HL-60 (cell line): Measurements from ENCODE around the gene POLR2M.

Source experiments
- DNase-seq, 2 experiments: peaks; one replicate each; pipeline ENCODE4 v3.0.0-alpha.2; 2010 to 2020; ENCODE audit warnings: low read depth in 1 of 2, low spot score in 1 of 2
- H3K27ac ChIP-seq: fragments of 250-450 bp; sonication (Bioruptor Pico); replicated peaks from 2 replicates; pipeline ENCODE4 v1.5.1; 2020; ENCODE audit warnings: mild to moderate bottlenecking, moderate library complexity
- H3K27me3 ChIP-seq: fragments of 250-450 bp; sonication (Bioruptor Pico); 2 replicates; pipeline ENCODE4 v1.5.1; 2021; ENCODE audit warnings: mild to moderate bottlenecking, moderate library complexity; ENCODE audit not compliant: insufficient read depth, poor library complexity, severe bottlenecking
- H3K4me3 ChIP-seq: replicated peaks from 2 replicates; pipeline ENCODE4 v1.5.1; 2011; ENCODE audit warnings: mild to moderate bottlenecking, control low read depth, low read length; ENCODE audit not compliant: insufficient read depth
- CTCF ChIP-seq: IDR thresholded peaks from one replicate; pipeline ENCODE4 v1.5.1; 2011; ENCODE audit warnings: low read length, control low read depth, inconsistent platforms; ENCODE audit not compliant: insufficient read depth
- GABPA ChIP-seq: IDR thresholded peaks from 2 replicates; pipeline ENCODE4 v1.6.1; 2012; ENCODE audit warnings: low read depth
- POLR2AphosphoS5 ChIP-seq: IDR thresholded peaks from 2 replicates; pipeline ENCODE4 v1.6.1; 2012; ENCODE audit warnings: low read depth
- REST ChIP-seq: IDR thresholded peaks from 2 replicates; pipeline ENCODE4 v1.6.1; 2012; ENCODE audit warnings: low read depth; ENCODE audit not compliant: insufficient replicate concordance
- SPI1 ChIP-seq: IDR thresholded peaks from 2 replicates; pipeline ENCODE4 v1.6.1; 2012; ENCODE audit warnings: low read depth, mild to moderate bottlenecking, borderline replicate concordance

Gene POLR2M

GRCh38 chr15:57746786-57747185, 40.3 kb downstream of the POLR2M start:
- no peak for DNase-seq
- no peak overlapping the region for H3K4me3 ChIP-seq
- no peaks in the 10 kb centered on the region for H3K27me3 ChIP-seq
- TF ChIP-seq SPI1 (no peak), REST (no peak), GABPA (no peak), POLR2AphosphoS5 (no peak), CTCF (no peak)
- no peak overlapping the region for H3K27ac ChIP-seq

- Histone ChIP-seq H3K4me3 (no peak overlapping the region), H3K27ac (no peak overlapping the region), H3K27me3 (no peaks in the 10 kb centered on the region)
- TF ChIP-seq GABPA (no peak), SPI1 (peak; percentile 67)
- DNase-seq, result peak in 1 of 2 experiments; percentile 2
Observed at GRCh38 chr15:57747206-57747896, 40.8 kb downstream of the POLR2M start.

- no peaks in the 10 kb centered on the region for H3K27me3 ChIP-seq
- no peak overlapping the region for H3K4me3 ChIP-seq
- no peak for DNase-seq
- TF ChIP-seq REST, result no peak
- TF ChIP-seq CTCF, result peak; percentile 5
- no peak for TF ChIP-seq POLR2AphosphoS5
- TF ChIP-seq GABPA, result no peak
- TF ChIP-seq SPI1, result no peak
- H3K27ac ChIP-seq, result no peak overlapping the region
Observed at GRCh38 chr15:57751177-57751800, 44.8 kb downstream of the POLR2M start.

- no peaks in the 10 kb centered on the region for H3K27me3 ChIP-seq
- H3K27ac ChIP-seq, result no peak overlapping the region
- H3K4me3 ChIP-seq, result no peak overlapping the region
- no peak for DNase-seq
- TF ChIP-seq GABPA, result no peak
- no peak for TF ChIP-seq SPI1
- TF ChIP-seq POLR2AphosphoS5, result no peak
- no peak for TF ChIP-seq REST
- TF ChIP-seq CTCF, result no peak
Observed at GRCh38 chr15:57752436-57752835, 45.9 kb downstream of the POLR2M start.
